Stimulated activated effector memory CD8-positive, alpha-beta T cell treated with anti-CD3 and anti-CD28 coated beads, Interleukin-12 subunit alpha, Interleukin-12 subunit beta, amount 100 ng/mL, for 72 hours (primary cell): ENCODE data around the gene ANO1.

Experiments
- ATAC-seq: fragments of 150-1000 bp; cut with Tn5 transposase; 2 replicates; pipeline ENCODE4 v1.10.0; 2021
- DNase-seq, 2 donors: peaks; one replicate each; pipeline ENCODE4 v3.0.0; 2021 to 2022; ENCODE audit warnings: low spot score in 2 of 2
- H3K27ac Mint-ChIP-seq: one replicate; pipeline ENCODE4 v1.8.0; 2022; ENCODE audit warnings: mild to moderate bottlenecking, mixed read lengths
- H3K36me3 Mint-ChIP-seq: one replicate; pipeline ENCODE4 v1.8.0; 2022; ENCODE audit warnings: mild to moderate bottlenecking, mixed read lengths
- H3K4me1 Mint-ChIP-seq: one replicate; pipeline ENCODE4 v1.8.0; 2022; ENCODE audit warnings: mixed read lengths
- H3K4me3 Mint-ChIP-seq: one replicate; pipeline ENCODE4 v1.8.0; 2022; ENCODE audit warnings: mild to moderate bottlenecking, mixed read lengths
- H3K9me3 Mint-ChIP-seq: one replicate; pipeline ENCODE4 v1.8.0; 2022; ENCODE audit warnings: mixed read lengths

ANO1 gene

DNA sequence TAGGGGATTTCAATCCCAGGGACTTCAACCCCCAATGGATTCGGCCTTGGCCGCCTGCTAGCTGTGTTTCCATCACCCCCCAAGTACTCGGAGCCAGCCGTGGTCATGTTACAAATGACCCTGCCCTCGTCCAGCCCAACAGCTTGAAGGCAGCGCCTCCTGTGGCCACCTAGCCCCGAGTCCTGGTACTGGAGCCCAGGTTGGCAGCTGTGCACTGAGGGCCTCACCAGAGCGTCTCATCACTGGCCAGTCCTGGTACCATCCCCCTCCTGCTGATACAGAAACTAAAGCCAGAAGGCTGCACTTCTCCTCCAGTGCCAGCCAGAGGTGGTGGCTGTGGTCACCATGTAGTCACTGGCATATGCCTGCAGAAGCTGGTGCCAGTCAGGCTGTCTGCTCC, 80.1 kb downstream of the ANO1 start:
- no peak overlapping the region for H3K27ac Mint-ChIP-seq
- H3K9me3 Mint-ChIP-seq = no peaks in the 10 kb centered on the region
- no peaks in the 10 kb centered on the region for H3K36me3 Mint-ChIP-seq
- ATAC-seq (no peak), DNase-seq (no peak)
- no peaks in the 10 kb centered on the region for H3K4me1 Mint-ChIP-seq
- no peak overlapping the region for H3K4me3 Mint-ChIP-seq

- ATAC-seq = no peak
- H3K4me1 Mint-ChIP-seq = no peaks in the 10 kb centered on the region
Observed at GRCh38 chr11:70158757-70159389, 80.8 kb downstream of the ANO1 start.

DNA sequence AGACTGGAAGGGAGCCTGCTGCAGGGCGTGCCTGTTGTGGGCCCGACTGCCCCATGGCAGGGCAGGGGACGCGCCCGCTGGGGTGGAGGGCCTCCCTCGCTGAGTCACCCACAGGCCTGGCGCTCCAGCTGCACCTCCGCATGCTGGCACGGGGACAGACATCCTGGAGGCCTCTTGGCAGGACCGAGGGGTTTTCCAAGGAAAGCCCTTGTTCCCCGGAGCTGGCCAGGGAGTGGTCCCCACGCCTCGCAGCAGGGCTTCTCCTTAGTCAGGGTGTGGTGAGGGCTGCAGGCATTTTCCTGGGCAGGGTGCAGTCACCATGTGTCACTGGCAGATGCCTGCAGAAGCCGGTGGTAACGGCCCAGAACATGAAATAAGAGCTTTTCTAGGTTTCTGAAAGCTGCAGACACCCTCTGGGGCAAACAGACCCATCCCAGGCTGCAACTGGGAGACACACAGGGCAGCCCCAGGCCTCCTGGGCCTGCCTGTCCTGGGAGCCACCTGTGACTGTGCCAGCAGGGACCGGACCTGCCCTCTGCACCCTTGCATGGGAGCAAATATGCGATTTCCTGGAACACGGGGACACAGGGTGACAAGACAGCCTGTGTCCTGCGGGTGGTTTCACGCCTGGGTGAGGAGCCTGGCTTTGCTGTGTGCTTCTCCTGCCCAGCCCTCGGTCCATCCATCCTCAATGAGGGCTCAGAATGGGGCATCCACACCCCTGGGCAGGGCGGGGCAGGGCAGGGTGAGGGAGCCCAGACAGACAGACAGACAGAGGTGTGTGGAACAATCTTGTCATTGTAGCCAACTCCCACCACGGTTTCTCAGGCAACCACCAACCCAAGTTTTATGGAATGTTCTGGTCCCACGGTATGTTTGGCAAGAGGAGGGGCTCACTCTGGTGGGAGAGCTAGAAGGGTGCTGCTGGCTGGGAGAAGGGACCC, 81.8 kb downstream of the ANO1 start:
- Mint-ChIP-seq H3K36me3 (no peaks in the 10 kb centered on the region), H3K9me3 (no peaks in the 10 kb centered on the region), H3K27ac (no peak overlapping the region), H3K4me3 (no peak overlapping the region), H3K4me1 (no peaks in the 10 kb centered on the region)
- DNase-seq (no peak), ATAC-seq (no peak)

More at GRCh38 chr11:70158757-70159389, 80.8 kb downstream of the ANO1 start:
- no peaks in the 10 kb centered on the region for H3K9me3 Mint-ChIP-seq
- H3K36me3 Mint-ChIP-seq = no peaks in the 10 kb centered on the region
- no peak for DNase-seq
- no peak overlapping the region for H3K4me3 Mint-ChIP-seq
- no peak overlapping the region for H3K27ac Mint-ChIP-seq

DNA sequence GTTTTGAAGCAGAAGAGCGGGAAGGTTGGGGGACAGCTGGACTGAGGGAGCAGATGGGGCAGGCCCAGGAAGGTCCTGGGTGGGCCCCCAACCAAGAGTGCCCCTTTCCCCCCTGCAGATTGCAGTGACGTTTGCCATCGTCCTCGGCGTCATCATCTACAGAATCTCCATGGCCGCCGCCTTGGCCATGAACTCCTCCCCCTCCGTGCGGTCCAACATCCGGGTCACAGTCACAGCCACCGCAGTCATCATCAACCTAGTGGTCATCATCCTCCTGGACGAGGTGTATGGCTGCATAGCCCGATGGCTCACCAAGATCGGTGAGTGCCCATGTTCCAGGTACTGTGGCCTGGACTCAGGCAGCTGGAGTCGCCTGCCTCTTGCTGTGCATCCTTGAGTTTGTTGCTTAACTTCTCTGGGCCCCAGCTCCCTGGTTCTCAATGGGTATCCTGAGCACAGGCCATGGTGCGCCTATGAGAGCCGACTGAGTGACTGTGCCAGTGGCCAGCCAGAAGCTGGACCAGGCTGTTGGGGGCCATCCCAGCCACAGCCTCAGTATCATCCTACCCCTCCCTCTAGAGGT, 83.0 kb downstream of the ANO1 start:
- ATAC-seq = no peak
- H3K4me3 Mint-ChIP-seq = no peak overlapping the region

GRCh38 chr11:70164705-70165104, 86.6 kb downstream of the ANO1 start:
- Mint-ChIP-seq H3K27ac (no peak overlapping the region), H3K4me3 (no peak overlapping the region), H3K9me3 (no peaks in the 10 kb centered on the region), H3K4me1 (no peaks in the 10 kb centered on the region), H3K36me3 (no peaks in the 10 kb centered on the region)
- DNase-seq = no peak
- ATAC-seq = no peak

More for the DNA sequence above, 83.0 kb downstream of the ANO1 start:
- H3K4me1 Mint-ChIP-seq = no peaks in the 10 kb centered on the region
- DNase-seq = no peak
- H3K36me3 Mint-ChIP-seq = no peaks in the 10 kb centered on the region
- no peak overlapping the region for H3K27ac Mint-ChIP-seq
- no peaks in the 10 kb centered on the region for H3K9me3 Mint-ChIP-seq

GRCh38 chr11:70167120-70167519, 89.0 kb downstream of the ANO1 start:
- no peak overlapping the region for H3K4me3 Mint-ChIP-seq
- no peak overlapping the region for H3K27ac Mint-ChIP-seq
- DNase-seq (no peak), ATAC-seq (no peak)
- no peaks in the 10 kb centered on the region for H3K36me3 Mint-ChIP-seq
- H3K9me3 Mint-ChIP-seq = no peaks in the 10 kb centered on the region
- no peaks in the 10 kb centered on the region for H3K4me1 Mint-ChIP-seq

DNA sequence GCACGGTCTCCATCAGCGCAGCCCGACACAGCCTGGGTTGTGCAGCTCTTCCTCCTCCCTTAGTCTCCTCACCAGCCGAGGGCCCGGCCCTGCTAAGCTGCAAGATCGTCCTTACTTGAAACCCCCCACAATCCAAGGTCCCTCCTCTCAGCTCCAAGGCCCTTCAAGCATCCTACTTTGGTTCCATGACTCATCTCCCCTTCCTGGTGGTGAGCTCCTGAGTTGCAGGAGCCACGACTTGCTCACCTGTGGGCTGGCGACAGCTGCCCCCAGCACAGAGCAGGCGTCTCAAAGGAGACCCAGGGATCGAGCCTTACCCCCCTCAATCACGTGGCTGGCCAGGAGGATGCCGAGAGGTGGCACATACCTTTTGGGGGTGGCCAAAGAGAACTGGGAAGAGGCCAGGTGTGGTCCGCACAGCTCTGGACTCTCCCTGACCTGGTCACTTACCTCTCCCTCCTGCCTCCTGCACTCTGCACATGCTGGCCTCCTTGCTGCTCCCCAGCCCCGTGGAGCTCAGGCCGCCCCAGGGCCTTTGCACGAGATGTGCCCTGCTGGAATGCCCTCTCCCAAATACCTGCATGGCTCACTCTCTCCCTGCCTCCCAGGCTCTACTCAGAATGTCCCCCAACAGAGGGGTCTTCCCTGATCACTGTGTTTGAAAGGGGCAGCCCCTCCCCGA, 89.7 kb downstream of the ANO1 start:
- Mint-ChIP-seq H3K27ac (no peak overlapping the region), H3K4me3 (no peak overlapping the region), H3K4me1 (no peaks in the 10 kb centered on the region), H3K36me3 (no peaks in the 10 kb centered on the region), H3K9me3 (no peaks in the 10 kb centered on the region)
- DNase-seq (no peak), ATAC-seq (peak; percentile 5)

DNA sequence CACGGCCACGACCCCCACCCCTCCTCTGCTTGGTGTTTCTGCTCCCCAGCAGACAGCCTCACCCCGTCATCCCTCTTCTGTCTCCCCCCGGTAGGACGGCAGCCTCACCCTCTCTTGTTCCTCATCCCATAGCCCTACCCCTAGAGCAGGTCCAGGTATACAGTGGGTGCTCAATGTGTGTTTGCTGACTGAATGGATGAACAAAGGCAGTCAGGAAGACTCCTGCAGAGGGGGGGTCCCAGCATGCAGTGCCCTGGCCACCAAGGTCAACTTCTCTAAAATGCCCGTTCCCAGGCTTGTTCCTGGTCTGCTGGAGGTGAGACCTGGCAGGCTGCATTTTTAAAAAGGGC, 90.3 kb downstream of the ANO1 start:
- no peaks in the 10 kb centered on the region for H3K9me3 Mint-ChIP-seq
- no peaks in the 10 kb centered on the region for H3K4me1 Mint-ChIP-seq
- DNase-seq = no peak
- no peak overlapping the region for H3K4me3 Mint-ChIP-seq
- no peak overlapping the region for H3K27ac Mint-ChIP-seq
- no peaks in the 10 kb centered on the region for H3K36me3 Mint-ChIP-seq
- no peak for ATAC-seq

DNA sequence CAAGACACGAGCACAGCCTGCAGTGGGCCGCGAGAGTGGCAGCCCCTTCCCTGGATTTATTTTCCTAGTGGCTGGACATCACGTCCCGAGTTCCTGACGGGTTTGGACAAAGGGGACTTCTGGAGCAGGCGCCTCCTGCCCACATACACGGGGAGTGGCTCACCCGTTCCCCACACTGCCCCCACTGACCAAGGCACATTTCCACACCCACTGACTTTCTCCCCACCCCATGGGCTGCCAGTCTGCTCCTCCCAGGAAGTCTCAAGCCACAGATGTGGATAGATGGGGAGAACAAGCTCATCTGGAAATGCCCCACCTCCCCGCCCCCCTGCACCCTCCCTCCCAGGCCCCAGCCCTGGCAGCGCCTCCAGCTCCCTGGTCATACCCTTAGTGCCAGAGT, 91.0 kb downstream of the ANO1 start:
- DNase-seq (no peak), ATAC-seq (no peak)
- no peak overlapping the region for H3K27ac Mint-ChIP-seq
- H3K36me3 Mint-ChIP-seq = no peaks in the 10 kb centered on the region
- H3K4me1 Mint-ChIP-seq = no peaks in the 10 kb centered on the region
- H3K9me3 Mint-ChIP-seq = no peaks in the 10 kb centered on the region
- H3K4me3 Mint-ChIP-seq = no peak overlapping the region

DNA sequence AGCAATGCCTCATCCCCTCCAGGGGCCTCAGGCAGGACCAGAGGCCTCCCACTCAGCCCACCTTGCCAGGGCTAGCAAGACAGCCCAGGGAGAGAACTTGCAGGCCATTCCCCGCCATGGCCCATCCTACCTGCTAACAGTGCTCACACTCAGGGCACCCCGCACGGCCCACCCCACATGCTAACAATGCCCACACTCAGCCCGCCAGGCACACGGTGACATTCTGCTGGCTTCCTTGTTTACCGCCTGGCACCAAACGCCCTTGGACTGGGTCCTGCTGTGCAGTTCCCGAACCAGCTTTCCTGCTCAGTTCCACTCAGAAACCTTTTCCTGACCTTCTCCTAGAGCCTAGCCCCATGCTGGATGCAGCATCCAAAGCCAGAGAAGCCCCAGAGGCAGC, 91.5 kb downstream of the ANO1 start:
- no peak for DNase-seq
- Mint-ChIP-seq H3K27ac (no peak overlapping the region), H3K4me3 (no peak overlapping the region), H3K36me3 (no peaks in the 10 kb centered on the region), H3K4me1 (no peaks in the 10 kb centered on the region), H3K9me3 (no peaks in the 10 kb centered on the region)
- no peak for ATAC-seq

DNA sequence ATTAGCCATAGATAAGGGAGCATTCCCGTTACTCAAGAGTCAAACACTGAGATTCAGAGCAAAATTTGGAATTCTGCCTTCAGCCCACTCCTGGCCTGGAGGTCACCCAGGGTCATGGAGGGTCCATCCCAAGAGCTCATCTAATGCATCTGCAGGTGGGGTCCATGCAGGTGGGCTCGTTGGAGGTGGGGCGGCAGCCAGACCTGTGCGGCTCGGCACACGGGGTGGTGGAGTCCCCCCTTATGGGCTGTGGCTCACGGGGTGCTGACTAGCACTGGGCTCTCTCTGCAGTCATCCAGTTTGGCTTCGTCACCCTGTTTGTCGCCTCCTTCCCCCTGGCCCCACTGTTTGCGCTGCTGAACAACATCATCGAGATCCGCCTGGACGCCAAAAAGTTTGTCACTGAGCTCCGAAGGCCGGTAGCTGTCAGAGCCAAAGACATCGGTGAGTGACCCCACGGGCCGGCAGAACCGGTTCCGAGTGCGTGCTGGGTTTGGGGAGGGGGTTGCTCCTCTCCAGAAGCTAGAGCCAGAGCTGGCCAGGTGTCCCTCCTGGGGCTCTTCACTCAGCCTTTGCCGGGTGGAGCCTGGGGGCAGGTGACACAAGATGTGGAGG, 92.6 kb downstream of the ANO1 start:
- Mint-ChIP-seq H3K4me1 (no peaks in the 10 kb centered on the region), H3K27ac (no peak overlapping the region), H3K9me3 (no peaks in the 10 kb centered on the region), H3K4me3 (no peak overlapping the region), H3K36me3 (no peaks in the 10 kb centered on the region)
- ATAC-seq (no peak), DNase-seq (no peak)

DNA sequence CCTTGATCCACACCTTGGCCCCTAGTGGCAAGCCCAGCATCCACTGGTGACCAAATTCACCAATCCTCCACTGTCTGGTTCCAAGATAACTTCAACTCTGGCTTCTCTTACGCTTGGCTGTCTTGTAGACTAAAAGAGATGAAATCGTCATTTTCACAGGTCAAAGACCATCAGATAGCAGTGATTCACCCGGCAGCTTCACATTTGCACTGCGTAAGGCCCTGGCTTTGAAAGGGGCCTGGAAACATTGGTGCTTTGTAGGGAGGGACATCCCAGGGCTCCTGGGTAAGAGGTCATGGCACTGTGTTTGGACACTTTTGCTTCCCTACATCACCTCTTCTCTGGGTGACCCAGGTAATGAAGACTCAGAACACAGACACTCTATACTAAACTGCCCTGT, 94.9 kb downstream of the ANO1 start:
- Mint-ChIP-seq H3K4me3 (no peak overlapping the region), H3K4me1 (no peaks in the 10 kb centered on the region), H3K9me3 (no peaks in the 10 kb centered on the region), H3K27ac (no peak overlapping the region), H3K36me3 (no peaks in the 10 kb centered on the region)
- no peak for DNase-seq
- no peak for ATAC-seq

- DNase-seq = no peak
- no peak overlapping the region for H3K27ac Mint-ChIP-seq
- no peaks in the 10 kb centered on the region for H3K4me1 Mint-ChIP-seq
- no peaks in the 10 kb centered on the region for H3K9me3 Mint-ChIP-seq
- no peak for ATAC-seq
- no peaks in the 10 kb centered on the region for H3K36me3 Mint-ChIP-seq
- no peak overlapping the region for H3K4me3 Mint-ChIP-seq
Observed at GRCh38 chr11:70174547-70175235, 96.6 kb downstream of the ANO1 start.

DNA sequence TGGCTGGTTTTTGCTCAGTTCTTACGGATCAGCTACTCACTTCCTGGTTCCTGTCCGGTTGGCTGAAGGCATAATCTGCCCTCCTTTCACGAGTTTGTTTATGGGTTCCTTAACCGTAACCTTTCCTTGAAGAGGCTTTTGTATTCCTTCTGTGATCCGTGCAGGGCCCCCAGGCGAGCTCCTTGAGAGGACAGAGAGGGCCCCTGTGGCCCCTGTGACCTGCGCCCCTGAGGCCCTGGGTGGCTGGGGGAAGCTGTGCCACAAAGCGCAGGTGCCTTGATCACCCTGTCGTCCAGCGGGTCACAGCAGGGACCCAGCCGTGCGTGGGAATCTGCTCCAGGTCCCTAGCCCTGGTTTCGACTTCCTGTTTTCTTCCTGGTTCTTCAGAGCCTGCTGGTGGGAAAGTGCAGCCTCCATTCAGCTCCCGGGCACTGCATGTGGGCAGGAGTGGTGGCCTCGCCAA, 97.2 kb downstream of the ANO1 start:
- Mint-ChIP-seq H3K27ac (no peak overlapping the region), H3K4me3 (no peak overlapping the region), H3K36me3 (no peaks in the 10 kb centered on the region), H3K9me3 (no peaks in the 10 kb centered on the region), H3K4me1 (no peaks in the 10 kb centered on the region)
- ATAC-seq (no peak), DNase-seq (no peak)
